NCI-H1105 (cell line): ENCODE measurements around the gene DRC7.
"Not testable (repeated sequence)": the region's sequence is repeated elsewhere in the genome, so short reads cannot be mapped to it uniquely, and the experiment has no call there.

Source experiments
- DNase-seq: peaks from one replicate; lab custom pipeline; 2025; lab: John Stamatoyannopoulos, UW

DRC7 gene

GRCh38 chr16:57694231-57694724 lies 328 bp upstream of the DRC7 start:
- DNase-seq, result no peak

DNA sequence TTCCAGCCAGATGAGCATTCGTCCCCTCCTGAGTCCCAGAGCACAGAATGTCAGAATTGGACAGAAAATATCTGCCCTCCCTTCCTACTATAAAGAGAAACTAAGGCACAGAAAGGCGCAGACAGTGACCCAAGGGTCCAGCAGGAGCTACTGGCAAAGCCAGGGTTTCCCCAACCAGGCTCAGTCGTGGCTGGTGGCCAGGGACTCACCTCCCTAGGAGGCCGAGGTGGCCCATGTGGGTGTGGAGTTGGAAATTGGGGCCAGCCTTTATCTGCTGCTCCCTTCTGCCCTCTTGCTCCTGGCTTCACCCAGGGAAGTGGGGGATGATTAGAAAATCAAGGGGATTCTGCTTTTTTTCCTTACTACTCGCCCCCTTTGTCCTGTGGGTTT lies 1.1 kb downstream of the DRC7 start:
- DNase-seq, result no peak

GRCh38 chr16:57696240-57696639 lies 1.6 kb downstream of the DRC7 start:
- no peak for DNase-seq

DNA sequence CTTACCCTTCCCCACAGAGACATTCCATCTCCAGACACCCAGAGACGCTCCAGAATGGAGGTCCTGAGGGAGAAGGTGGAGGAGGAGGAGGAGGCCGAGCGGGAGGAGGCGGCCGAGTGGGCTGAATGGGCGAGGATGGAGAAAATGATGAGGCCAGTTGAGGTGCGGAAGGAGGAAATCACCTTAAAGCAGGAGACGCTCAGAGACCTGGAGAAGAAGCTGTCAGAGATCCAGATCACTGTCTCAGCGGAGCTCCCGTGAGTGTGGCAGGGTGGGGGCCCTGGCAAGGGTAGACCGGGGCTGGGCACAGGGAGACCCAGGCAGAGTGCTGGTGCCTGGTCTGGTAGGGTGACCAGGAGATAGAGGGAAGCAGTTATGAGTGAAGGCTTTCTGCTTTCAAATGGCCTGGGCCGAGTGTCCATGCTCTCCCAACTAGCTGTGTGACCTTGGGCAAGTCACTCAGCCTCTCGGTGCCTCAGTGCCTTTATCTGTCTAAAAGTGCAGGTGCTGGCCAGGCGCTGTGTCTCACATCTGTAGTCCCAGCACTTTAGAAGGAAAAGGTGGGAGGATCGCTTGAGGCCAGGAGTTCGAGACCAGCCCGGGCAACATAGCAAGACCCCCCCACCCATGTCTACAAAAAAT lies 3.4 kb downstream of the DRC7 start:
- DNase-seq, result no peak

DNA sequence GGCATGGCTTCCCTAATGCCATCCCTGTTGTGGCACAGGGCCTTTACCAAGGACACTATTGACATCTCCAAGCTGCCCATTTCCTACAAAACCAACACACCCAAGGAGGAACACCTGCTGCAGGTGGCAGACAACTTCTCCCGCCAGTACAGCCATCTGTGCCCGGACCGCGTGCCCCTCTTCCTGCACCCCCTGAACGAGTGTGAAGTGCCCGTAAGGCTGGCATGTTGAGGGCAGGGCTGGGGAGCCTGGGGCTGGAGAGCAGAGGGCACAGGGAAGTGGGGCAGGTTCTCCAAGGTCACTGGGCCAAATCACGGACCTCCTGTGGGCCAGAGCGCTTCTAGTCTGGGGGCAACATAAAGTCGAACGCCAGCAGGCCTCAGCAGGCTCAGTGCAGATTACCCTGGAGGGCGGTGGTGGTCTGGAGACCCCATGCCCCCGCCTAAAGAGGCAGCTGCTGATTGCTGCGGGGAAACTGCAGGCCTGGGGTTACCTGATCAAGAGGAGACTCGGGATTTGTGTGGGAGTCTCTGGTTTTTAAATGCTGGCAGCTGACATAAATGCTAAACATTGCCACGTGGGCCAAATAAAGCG lies 4.3 kb downstream of the DRC7 start:
- no peak for DNase-seq

GRCh38 chr16:57699481-57699880 lies 4.9 kb downstream of the DRC7 start:
- DNase-seq, result no peak

- no peak for DNase-seq
Observed at GRCh38 chr16:57699899-57700298, 5.3 kb downstream of the DRC7 start.

DNA sequence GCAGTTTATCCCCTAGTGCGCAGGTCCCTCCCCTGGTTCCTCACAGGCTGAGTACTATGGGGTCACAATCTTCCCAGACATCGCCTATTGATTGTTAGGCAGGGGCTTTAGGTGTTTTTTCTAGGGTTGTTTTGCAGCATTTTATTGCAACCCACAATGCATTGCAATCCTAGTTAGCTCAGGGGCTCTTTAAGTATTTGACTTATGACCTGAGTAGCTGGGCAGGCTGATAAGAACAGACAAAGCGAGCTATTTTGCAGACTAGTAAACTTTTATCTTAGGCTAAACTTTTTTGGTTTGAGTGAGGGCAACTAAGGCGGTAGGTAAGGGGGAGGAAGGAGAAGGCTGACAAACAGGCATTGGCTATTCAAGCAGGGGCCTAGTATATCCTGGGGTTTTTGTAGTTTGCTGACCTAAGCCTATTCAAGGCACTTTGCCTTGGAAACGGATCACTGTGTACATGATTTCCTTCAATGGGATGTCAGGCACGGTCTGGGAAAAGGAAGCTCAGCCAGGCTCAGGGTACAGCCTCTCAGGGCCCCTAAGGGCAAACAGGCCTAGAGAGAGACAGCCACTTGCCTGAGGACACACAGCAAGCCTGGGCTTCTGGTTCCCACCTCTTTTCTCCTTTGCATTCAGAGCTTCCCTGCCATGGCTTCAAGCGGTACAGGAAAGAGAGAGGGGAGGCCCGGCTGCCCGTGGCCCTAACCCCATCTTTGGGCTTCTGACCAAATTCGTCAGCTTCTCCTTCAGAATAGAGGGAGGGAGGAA lies 6.4 kb downstream of the DRC7 start:
- DNase-seq, result no peak

GRCh38 chr16:57701759-57702371 lies 7.3 kb downstream of the DRC7 start:
- DNase-seq, result no peak

GRCh38 chr16:57703416-57704010 lies 8.9 kb downstream of the DRC7 start:
- DNase-seq, result no peak

- DNase-seq, result no peak
Observed at GRCh38 chr16:57704011-57704904, 9.7 kb downstream of the DRC7 start.

GRCh38 chr16:57704905-57705852 lies 10.6 kb downstream of the DRC7 start:
- no peak for DNase-seq

- no peak for DNase-seq
Observed at GRCh38 chr16:57706717-57707116, 12.1 kb downstream of the DRC7 start.

GRCh38 chr16:57707331-57707730 lies 12.7 kb downstream of the DRC7 start:
- DNase-seq, result no peak

- no peak for DNase-seq
Observed at GRCh38 chr16:57708168-57708567, 13.6 kb downstream of the DRC7 start.

- no peak for DNase-seq
Observed at GRCh38 chr16:57709663-57710062, 15.1 kb downstream of the DRC7 start.

GRCh38 chr16:57711346-57711745 lies 16.7 kb downstream of the DRC7 start:
- no peak for DNase-seq

- DNase-seq, result no peak
Observed at GRCh38 chr16:57711993-57712392, 17.4 kb downstream of the DRC7 start.

GRCh38 chr16:57712569-57712968 lies 18.0 kb downstream of the DRC7 start:
- DNase-seq, result not testable (repeated sequence)

- no peak for DNase-seq
Observed at GRCh38 chr16:57713596-57713995, 19.0 kb downstream of the DRC7 start.
